ENCODE measurements around the gene MARCHF10. TPM values are rescaled to one million over a fixed set of nuclear protein-coding genes. Genes with fewer than 3 reads are reported as not detected.
"Not testable (repeated sequence)": the region's sequence is repeated elsewhere in the genome, so short reads cannot be mapped to it uniquely, and the experiment has no call there.

The MARCHF10 gene
- not detected in 2 replicates for total RNA-seq (2014; rRNA removed; shearing (Covaris generic); ENCODE audit: low replicate concordance)

DNA sequence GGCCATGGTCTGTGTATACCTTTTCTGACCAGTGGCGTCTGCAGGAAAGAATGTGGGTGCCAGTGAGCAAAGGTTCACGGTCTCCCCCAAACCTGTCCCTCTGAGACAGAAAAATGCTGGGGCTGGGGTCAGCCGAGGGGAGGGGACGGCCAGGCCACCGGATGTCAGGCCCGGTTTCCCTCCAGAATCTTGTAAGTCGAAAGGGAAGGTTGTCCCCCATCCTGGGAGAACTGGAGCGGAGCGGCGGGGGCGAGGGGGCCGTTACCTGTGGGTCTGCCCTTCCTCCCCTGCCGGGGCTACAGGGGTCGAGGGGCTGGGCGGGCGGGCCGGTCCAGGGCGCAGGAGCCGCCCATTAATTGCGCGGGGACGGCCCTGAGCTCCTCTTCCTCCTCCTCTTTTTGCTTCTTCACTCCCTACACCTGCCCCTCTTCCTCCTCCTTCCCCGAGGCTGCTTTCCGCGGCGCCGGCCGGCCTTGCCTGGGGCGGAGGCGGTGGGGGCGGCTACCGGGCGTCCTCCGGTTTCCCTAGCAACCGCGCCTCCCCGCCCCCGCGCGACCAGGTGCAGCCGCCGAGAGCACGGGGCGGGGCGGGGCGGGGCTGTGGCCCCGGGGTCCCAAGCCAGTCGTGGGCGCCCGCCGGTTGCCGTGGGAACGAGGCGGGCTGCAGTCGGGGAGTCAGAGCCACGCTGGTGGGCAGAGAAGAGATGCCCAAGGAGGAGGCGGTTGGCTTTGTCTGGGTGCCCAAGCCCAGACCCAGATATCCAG, at the start of gene MARCHF10:
Gene MARCHF10, minus strand, starts transcription at position 503 of the 764 bp plus-strand sequence. CDS start 6,579 bp downstream, outside the sequence.
- DNase-seq, result peak; percentile 46
- Histone ChIP-seq H3K9ac (ENCODE audit: low read length) (no peak within 1 kb of the TSS), H3K27ac (ENCODE audit: low read length) (no peak within 1 kb of the TSS), H3K9me3 (ENCODE audit: low read length) (no peaks in the 10 kb centered on the region), H3K4me2 (ENCODE audit: low read depth, low read length, poor library complexity, severe bottlenecking) (peak within 1 kb of the TSS; percentile 44), H2AFZ (ENCODE audit: low read length) (no peak within 1 kb of the TSS), H3K79me2 (ENCODE audit: low read length) (no peaks in the 10 kb centered on the region), H4K20me1 (ENCODE audit: insufficient read depth, low read depth, low read length) (no peaks in the 10 kb centered on the region), H3K36me3 (ENCODE audit: insufficient read depth, low read length) (no peaks in the 10 kb centered on the region), H3K27me3 (ENCODE audit: low read length) (no peaks in the 10 kb centered on the region; the same call in 1 of the 2 replicates), H3K9me2 (replicated peaks; ENCODE audit: insufficient read depth, low read length) (no peaks in the 10 kb centered on the region), H3K4me3 (ENCODE audit: low read length) (no peak within 1 kb of the TSS), H3K4me1 (ENCODE audit: low read length) (peaks cover 3% of the 10 kb centered on the region; the same call in 1 of the 2 replicates)

- Histone ChIP-seq H4K20me1 (ENCODE audit: insufficient read depth, low read depth, low read length) (no peaks in the 10 kb centered on the region), H3K79me2 (ENCODE audit: low read length) (no peaks in the 10 kb centered on the region), H3K4me2 (ENCODE audit: low read depth, low read length, poor library complexity, severe bottlenecking) (no peak overlapping the region), H3K27me3 (ENCODE audit: low read length) (no peaks in the 10 kb centered on the region), H3K4me3 (ENCODE audit: low read length) (no peak overlapping the region), H3K36me3 (ENCODE audit: insufficient read depth, low read length) (no peaks in the 10 kb centered on the region), H3K27ac (ENCODE audit: low read length) (no peak overlapping the region), H2AFZ (ENCODE audit: low read length) (no peak overlapping the region), H3K4me1 (ENCODE audit: low read length) (no peaks in the 10 kb centered on the region), H3K9ac (ENCODE audit: low read length) (no peak overlapping the region), H3K9me2 (replicated peaks; ENCODE audit: insufficient read depth, low read length) (no peaks in the 10 kb centered on the region), H3K9me3 (ENCODE audit: low read length) (no peaks in the 10 kb centered on the region)
- no peak for DNase-seq
Measured at GRCh38 chr17:62857526-62857925, 49.4 kb upstream of the MARCHF10 start.

GRCh38 chr17:62856594-62856993, 48.5 kb upstream of the MARCHF10 start:
- Histone ChIP-seq H3K36me3 (ENCODE audit: insufficient read depth, low read length) (no peaks in the 10 kb centered on the region), H4K20me1 (ENCODE audit: insufficient read depth, low read depth, low read length) (no peaks in the 10 kb centered on the region), H3K27ac (ENCODE audit: low read length) (no peak overlapping the region), H3K9me2 (replicated peaks; ENCODE audit: insufficient read depth, low read length) (no peaks in the 10 kb centered on the region), H3K4me1 (ENCODE audit: low read length) (no peaks in the 10 kb centered on the region), H2AFZ (ENCODE audit: low read length) (no peak overlapping the region), H3K4me3 (ENCODE audit: low read length) (no peak overlapping the region), H3K79me2 (ENCODE audit: low read length) (no peaks in the 10 kb centered on the region), H3K9ac (ENCODE audit: low read length) (no peak overlapping the region), H3K4me2 (ENCODE audit: low read depth, low read length, poor library complexity, severe bottlenecking) (no peak overlapping the region), H3K9me3 (ENCODE audit: low read length) (no peaks in the 10 kb centered on the region), H3K27me3 (ENCODE audit: low read length) (no peaks in the 10 kb centered on the region)
- no peak for DNase-seq

DNA sequence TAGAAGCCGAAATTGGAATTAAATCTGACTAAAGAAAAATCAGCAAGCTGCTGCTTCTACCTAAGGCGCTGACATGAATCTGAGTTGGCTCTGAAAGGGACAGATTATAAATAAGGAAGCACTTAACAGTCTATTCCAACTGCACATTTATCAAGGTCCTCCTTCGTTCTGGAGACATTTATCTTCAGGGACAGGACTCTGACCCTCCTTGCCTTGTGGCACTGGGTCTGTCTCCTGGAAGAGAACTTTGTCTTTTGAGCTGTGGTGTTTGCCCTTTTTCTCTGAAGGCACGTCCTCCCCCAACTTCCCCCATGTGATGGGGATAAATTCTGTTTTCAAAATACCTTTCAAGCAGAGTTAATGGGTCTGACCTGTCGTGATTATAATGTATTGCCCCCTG, 47.0 kb upstream of the MARCHF10 start:
- Histone ChIP-seq H3K27ac (ENCODE audit: low read length) (no peak overlapping the region), H3K27me3 (ENCODE audit: low read length) (no peaks in the 10 kb centered on the region), H3K9me3 (ENCODE audit: low read length) (no peaks in the 10 kb centered on the region), H3K9me2 (replicated peaks; ENCODE audit: insufficient read depth, low read length) (no peaks in the 10 kb centered on the region), H3K79me2 (ENCODE audit: low read length) (no peaks in the 10 kb centered on the region), H2AFZ (ENCODE audit: low read length) (no peak overlapping the region), H3K4me1 (ENCODE audit: low read length) (no peaks in the 10 kb centered on the region), H3K36me3 (ENCODE audit: insufficient read depth, low read length) (no peaks in the 10 kb centered on the region), H4K20me1 (ENCODE audit: insufficient read depth, low read depth, low read length) (no peaks in the 10 kb centered on the region), H3K4me2 (ENCODE audit: low read depth, low read length, poor library complexity, severe bottlenecking) (no peak overlapping the region), H3K9ac (ENCODE audit: low read length) (no peak overlapping the region), H3K4me3 (ENCODE audit: low read length) (no peak overlapping the region)
- DNase-seq, result no peak

- Histone ChIP-seq H3K36me3 (ENCODE audit: insufficient read depth, low read length) (no peaks in the 10 kb centered on the region), H4K20me1 (ENCODE audit: insufficient read depth, low read depth, low read length) (no peaks in the 10 kb centered on the region)
- DNase-seq, result no peak
Measured at GRCh38 chr17:62854098-62854680, 46.1 kb upstream of the MARCHF10 start.

GRCh38 chr17:62852195-62852594, 44.1 kb upstream of the MARCHF10 start:
- no peak overlapping the region for H3K27ac ChIP-seq (ENCODE audit: low read length)
- H2AFZ ChIP-seq (ENCODE audit: low read length), result no peak overlapping the region
- no peaks in the 10 kb centered on the region for H3K4me1 ChIP-seq (ENCODE audit: low read length)
- no peaks in the 10 kb centered on the region for H3K27me3 ChIP-seq (ENCODE audit: low read length)
- H3K79me2 ChIP-seq (ENCODE audit: low read length), result no peaks in the 10 kb centered on the region
- H3K36me3 ChIP-seq (ENCODE audit: insufficient read depth, low read length), result no peaks in the 10 kb centered on the region
- no peak overlapping the region for H3K4me3 ChIP-seq (ENCODE audit: low read length)
- no peaks in the 10 kb centered on the region for H3K9me2 ChIP-seq (replicated peaks; ENCODE audit: insufficient read depth, low read length)
- no peaks in the 10 kb centered on the region for H3K9me3 ChIP-seq (ENCODE audit: low read length)
- no peaks in the 10 kb centered on the region for H4K20me1 ChIP-seq (ENCODE audit: insufficient read depth, low read depth, low read length)
- no peak overlapping the region for H3K4me2 ChIP-seq (ENCODE audit: low read depth, low read length, poor library complexity, severe bottlenecking)
- H3K9ac ChIP-seq (ENCODE audit: low read length), result no peak overlapping the region
- DNase-seq, result no peak

More at GRCh38 chr17:62854098-62854680, 46.1 kb upstream of the MARCHF10 start:
- no peak overlapping the region for H3K9ac ChIP-seq (ENCODE audit: low read length)
- H3K27ac ChIP-seq (ENCODE audit: low read length), result no peak overlapping the region
- no peak overlapping the region for H2AFZ ChIP-seq (ENCODE audit: low read length)
- no peak overlapping the region for H3K4me2 ChIP-seq (ENCODE audit: low read depth, low read length, poor library complexity, severe bottlenecking)
- no peaks in the 10 kb centered on the region for H3K9me3 ChIP-seq (ENCODE audit: low read length)
- H3K4me3 ChIP-seq (ENCODE audit: low read length), result no peak overlapping the region
- no peaks in the 10 kb centered on the region for H3K79me2 ChIP-seq (ENCODE audit: low read length)
- no peaks in the 10 kb centered on the region for H3K9me2 ChIP-seq (replicated peaks; ENCODE audit: insufficient read depth, low read length)
- no peaks in the 10 kb centered on the region for H3K4me1 ChIP-seq (ENCODE audit: low read length)
- H3K27me3 ChIP-seq (ENCODE audit: low read length), result no peaks in the 10 kb centered on the region

DNA sequence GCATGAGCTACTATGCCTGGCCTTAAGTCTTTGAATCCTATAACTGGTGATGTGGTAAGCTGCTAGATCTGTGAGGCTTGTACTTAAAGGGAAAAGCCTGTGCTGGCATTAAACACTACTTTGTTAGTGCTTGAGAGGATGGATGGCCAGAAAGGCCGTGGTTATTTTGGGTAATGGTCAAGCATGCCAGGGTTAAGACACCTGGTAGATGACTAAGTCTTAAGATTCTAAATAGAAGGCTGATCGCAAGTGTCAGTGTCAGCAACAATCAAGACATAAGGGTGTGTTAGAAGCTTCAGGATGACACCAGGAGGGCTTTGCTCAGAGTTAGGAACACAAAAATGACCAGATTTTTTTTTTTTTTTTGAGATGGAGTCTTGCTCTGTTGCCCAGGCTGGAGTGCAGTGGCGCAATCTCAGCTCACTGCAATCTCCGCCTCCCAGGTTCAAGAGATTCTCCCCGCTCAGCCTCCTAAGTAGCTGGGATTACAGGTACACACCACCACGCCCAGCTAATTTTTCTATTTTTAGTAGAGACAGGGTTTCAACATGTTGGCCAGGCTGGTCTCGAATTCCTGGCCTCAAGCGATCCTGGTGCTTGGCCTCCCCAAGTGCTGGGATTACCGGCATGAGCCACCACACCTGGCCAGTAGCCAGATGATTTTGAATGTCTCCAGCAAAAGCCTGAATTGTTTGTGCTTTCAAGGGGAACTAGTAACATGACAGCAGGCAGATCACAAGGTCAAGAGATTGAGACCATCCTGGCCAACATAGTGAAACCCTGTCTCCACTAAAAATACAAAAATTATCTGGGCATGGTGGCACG, 41.7 kb upstream of the MARCHF10 start:
- not testable (repeated sequence) for H3K4me1 ChIP-seq (ENCODE audit: low read length); H3K9me3 ChIP-seq (ENCODE audit: low read length); H3K9me2 ChIP-seq (replicated peaks; ENCODE audit: insufficient read depth, low read length); DNase-seq; H4K20me1 ChIP-seq (ENCODE audit: insufficient read depth, low read depth, low read length); H3K4me2 ChIP-seq (ENCODE audit: low read depth, low read length, poor library complexity, severe bottlenecking); H3K27me3 ChIP-seq (ENCODE audit: low read length); H3K4me3 ChIP-seq (ENCODE audit: low read length); H3K27ac ChIP-seq (ENCODE audit: low read length); H3K79me2 ChIP-seq (ENCODE audit: low read length); H2AFZ ChIP-seq (ENCODE audit: low read length); H3K9ac ChIP-seq (ENCODE audit: low read length); H3K36me3 ChIP-seq (ENCODE audit: insufficient read depth, low read length)

DNA sequence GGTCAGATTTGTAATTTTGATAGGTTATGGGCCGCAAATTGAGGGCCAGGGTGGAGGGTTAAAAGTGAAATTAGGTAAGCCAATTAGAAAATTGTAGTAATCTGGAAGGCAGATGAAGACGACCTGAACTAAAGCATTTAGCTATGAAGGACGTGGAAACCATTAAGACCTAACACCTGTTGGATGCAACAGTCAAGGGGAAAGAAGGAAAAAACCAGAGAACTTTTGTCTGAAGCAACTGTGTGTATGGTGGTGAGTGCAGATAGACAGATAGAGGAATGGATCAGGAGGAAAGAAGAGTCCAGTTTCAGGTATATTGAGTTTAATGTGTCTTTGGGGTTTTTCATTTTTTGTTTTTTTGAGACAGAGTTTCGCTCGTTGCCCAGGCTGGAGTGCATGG, 40.2 kb upstream of the MARCHF10 start:
- no peak for DNase-seq
- H2AFZ ChIP-seq (ENCODE audit: low read length), result no peak overlapping the region
- no peak overlapping the region for H3K9ac ChIP-seq (ENCODE audit: low read length)
- H3K27me3 ChIP-seq (ENCODE audit: low read length), result no peaks in the 10 kb centered on the region
- H3K4me3 ChIP-seq (ENCODE audit: low read length), result no peak overlapping the region
- no peak overlapping the region for H3K4me2 ChIP-seq (ENCODE audit: low read depth, low read length, poor library complexity, severe bottlenecking)
- no peaks in the 10 kb centered on the region for H3K9me3 ChIP-seq (ENCODE audit: low read length)
- H3K36me3 ChIP-seq (ENCODE audit: insufficient read depth, low read length), result no peaks in the 10 kb centered on the region
- no peaks in the 10 kb centered on the region for H3K4me1 ChIP-seq (ENCODE audit: low read length)
- no peak overlapping the region for H3K27ac ChIP-seq (ENCODE audit: low read length)
- no peaks in the 10 kb centered on the region for H3K79me2 ChIP-seq (ENCODE audit: low read length)
- no peaks in the 10 kb centered on the region for H4K20me1 ChIP-seq (ENCODE audit: insufficient read depth, low read depth, low read length)
- no peaks in the 10 kb centered on the region for H3K9me2 ChIP-seq (replicated peaks; ENCODE audit: insufficient read depth, low read length)
